Activated T-helper 1 cell treated with anti-CD3 and anti-CD28 coated beads, Interleukin-2, amount 50 U/mL, for 16 hours (primary cell): ENCODE results near the gene CSNK1G2.

Experiments used
- DNase-seq, 2 donors: peaks; one replicate each; pipeline ENCODE4 v3.0.0-alpha.2; 2020; ENCODE audit warnings: low read depth in 1 of 2, low spot score in 1 of 2

The CSNK1G2 gene

GRCh38 chr19:1962674-1963073 lies 21.7 kb downstream of the CSNK1G2 start:
- DNase-seq, result no peak

GRCh38 chr19:1967087-1967608 lies 26.2 kb downstream of the CSNK1G2 start:
- no peak for DNase-seq

- no peak for DNase-seq
Observed at GRCh38 chr19:1968279-1969175, 27.6 kb downstream of the CSNK1G2 start.

- no peak for DNase-seq
Observed at GRCh38 chr19:1969176-1970002, 28.4 kb downstream of the CSNK1G2 start.

GRCh38 chr19:1970003-1970805 lies 29.2 kb downstream of the CSNK1G2 start:
- DNase-seq, result no peak

- no peak for DNase-seq
Observed at GRCh38 chr19:1970806-1971502, 30.0 kb downstream of the CSNK1G2 start.

- DNase-seq, result no peak
Observed at GRCh38 chr19:1974381-1975161, 33.6 kb downstream of the CSNK1G2 start.

GRCh38 chr19:1975162-1975480 lies 34.1 kb downstream of the CSNK1G2 start:
- DNase-seq, result no peak

GRCh38 chr19:1977120-1977519 lies 36.1 kb downstream of the CSNK1G2 start:
- no peak for DNase-seq

- no peak for DNase-seq
Observed at GRCh38 chr19:1978346-1978894, 37.4 kb downstream of the CSNK1G2 start.

- DNase-seq, result no peak
Observed at GRCh38 chr19:1979017-1979416, 38.0 kb downstream of the CSNK1G2 start.

GRCh38 chr19:1979642-1980041 lies 38.7 kb downstream of the CSNK1G2 start:
- DNase-seq, result no peak

- DNase-seq, result no peak
Observed at GRCh38 chr19:1980091-1980808, 39.3 kb downstream of the CSNK1G2 start.

GRCh38 chr19:1980809-1981181 lies 39.8 kb downstream of the CSNK1G2 start:
- DNase-seq, result no peak

- no peak for DNase-seq
Observed at GRCh38 chr19:1981253-1981652, 40.3 kb downstream of the CSNK1G2 start.

GRCh38 chr19:1984357-1984756 lies 43.4 kb downstream of the CSNK1G2 start:
- no peak for DNase-seq

- no peak for DNase-seq
Observed at GRCh38 chr19:1985588-1986356, 44.8 kb downstream of the CSNK1G2 start.
